ENCODE measurements around the gene CHD3. TPM values are rescaled to one million over a fixed set of nuclear protein-coding genes. Genes with fewer than 3 reads are reported as not detected.

Gene CHD3
- total and polyA plus RNA-seq, 2 donors (not counting 3 experiments of a cell fraction or from before 2014, with no cell fraction given) = 102 to 185 TPM

Small RNA genes within 50 kb of the gene (small RNA-seq; reads per million reads assigned to genes)
- gene SCARNA21 (ENCODE audit: insufficient read depth, insufficient read length, low read depth, low replicate concordance) = 0.88 reads per million

Other genes starting within 250 kb of the CHD3 start
- not detected in 2 replicates for gene ATP1B2, start 237.9 kb upstream of the CHD3 start, total RNA-seq
- 0.06 TPM in 1 of 2 replicates, not detected in the other for gene ATP1B2, start 237.9 kb upstream of the CHD3 start, polyA plus RNA-seq
- gene TP53, start 201.3 kb upstream of the CHD3 start, total RNA-seq = 128 and 138 TPM in 2 replicates
- gene TP53, start 201.3 kb upstream of the CHD3 start, polyA plus RNA-seq = 82.1 and 85.5 TPM in 2 replicates
- gene WRAP53, start 200.3 kb upstream of the CHD3 start, total RNA-seq = 23.7 and 28.0 TPM in 2 replicates
- gene WRAP53, start 200.3 kb upstream of the CHD3 start, polyA plus RNA-seq = 17.9 and 21.8 TPM in 2 replicates
- 1.1 and 1.4 TPM in 2 replicates for gene EFNB3, start 183.6 kb upstream of the CHD3 start, total RNA-seq
- 2.9 and 3.1 TPM in 2 replicates for gene EFNB3, start 183.6 kb upstream of the CHD3 start, polyA plus RNA-seq
- 0.11 TPM in 1 of 2 replicates, not detected in the other for gene DNAH2, start 171.0 kb upstream of the CHD3 start, total RNA-seq
- 0.06 and 0.10 TPM in 2 replicates for gene DNAH2, start 171.0 kb upstream of the CHD3 start, polyA plus RNA-seq
- gene KDM6B, start 54.6 kb upstream of the CHD3 start, total RNA-seq = 17.8 and 19.2 TPM in 2 replicates
- gene KDM6B, start 54.6 kb upstream of the CHD3 start, polyA plus RNA-seq = 1.8 and 2.0 TPM in 2 replicates
- 39.2 and 53.4 TPM in 2 replicates for gene TMEM88, start 33.7 kb upstream of the CHD3 start, total RNA-seq
- 165 and 185 TPM in 2 replicates for gene TMEM88, start 33.7 kb upstream of the CHD3 start, polyA plus RNA-seq
- gene NAA38, start 31.2 kb upstream of the CHD3 start, total RNA-seq = 119 TPM in 2 replicates
- gene NAA38, start 31.2 kb upstream of the CHD3 start, polyA plus RNA-seq = 267 and 363 TPM in 2 replicates
- gene CYB5D1, start 30.8 kb upstream of the CHD3 start, total RNA-seq = 16.8 and 18.1 TPM in 2 replicates
- gene CYB5D1, start 30.8 kb upstream of the CHD3 start, polyA plus RNA-seq = 7.7 and 9.4 TPM in 2 replicates
- 0.58 TPM in 2 replicates for gene RNF227, start 27.5 kb downstream of the CHD3 start, total RNA-seq
- 0.76 TPM in 2 replicates for gene RNF227, start 27.5 kb downstream of the CHD3 start, polyA plus RNA-seq
- gene KCNAB3, start 41.1 kb downstream of the CHD3 start, total RNA-seq = 2.4 and 4.2 TPM in 2 replicates
- gene KCNAB3, start 41.1 kb downstream of the CHD3 start, polyA plus RNA-seq = 1.3 and 2.1 TPM in 2 replicates
- gene TRAPPC1, start 43.2 kb downstream of the CHD3 start, total RNA-seq = 139 and 146 TPM in 2 replicates
- 250 and 272 TPM in 2 replicates for gene TRAPPC1, start 43.2 kb downstream of the CHD3 start, polyA plus RNA-seq
- gene CNTROB, start 43.4 kb downstream of the CHD3 start, total RNA-seq = 45.0 and 47.2 TPM in 2 replicates
- gene CNTROB, start 43.4 kb downstream of the CHD3 start, polyA plus RNA-seq = 24.9 and 27.8 TPM in 2 replicates
- not detected in 2 replicates for gene GUCY2D, start 113.8 kb downstream of the CHD3 start, total RNA-seq
- not detected in 2 replicates for gene GUCY2D, start 113.8 kb downstream of the CHD3 start, polyA plus RNA-seq
- gene ALOX15B, start 150.3 kb downstream of the CHD3 start, total RNA-seq = not detected in 2 replicates
- gene ALOX15B, start 150.3 kb downstream of the CHD3 start, polyA plus RNA-seq = not detected in 2 replicates
- not detected in 2 replicates for gene ALOX12B, start 198.9 kb downstream of the CHD3 start, total RNA-seq
- not detected in 2 replicates for gene ALOX12B, start 198.9 kb downstream of the CHD3 start, polyA plus RNA-seq
- gene ALOXE3, start 229.7 kb downstream of the CHD3 start, total RNA-seq = not detected in 2 replicates
- 0.01 TPM in 1 of 2 replicates, not detected in the other for gene ALOXE3, start 229.7 kb downstream of the CHD3 start, polyA plus RNA-seq
- 0.51 TPM in 1 of 2 replicates, not detected in the other for gene HES7, start 235.3 kb downstream of the CHD3 start, total RNA-seq
- 0.19 and 0.33 TPM in 2 replicates for gene HES7, start 235.3 kb downstream of the CHD3 start, polyA plus RNA-seq